BE2C (cell line): ENCODE data around the gene DMRTA2. TPM values are rescaled to one million over a fixed set of nuclear protein-coding genes. Genes with fewer than 3 reads are reported as not detected.

ENCODE experiments used
- DNase-seq: peaks from one replicate; pipeline ENCODE4 v3.0.0-alpha.2; 2020
- H3K27me3 ChIP-seq: fragments of 250-450 bp; sonication (Bioruptor Pico); 2 replicates; pipeline ENCODE4 v1.5.1; 2020; ENCODE audit warnings: mild to moderate bottlenecking
- H3K36me3 ChIP-seq: fragments of 250-450 bp; sonication (Bioruptor Pico); 2 replicates; pipeline ENCODE4 v1.5.1; 2020; ENCODE audit warnings: mild to moderate bottlenecking
- H3K4me1 ChIP-seq: fragments of 250-450 bp; sonication (Bioruptor Pico); 2 replicates; pipeline ENCODE4 v1.5.1; 2020
- H3K4me3 ChIP-seq: 2 replicates; pipeline ENCODE4 v1.5.1; 2011; ENCODE audit warnings: low read depth, low read length
- H3K9me3 ChIP-seq: fragments of 250-450 bp; sonication (Bioruptor Pico); 2 replicates; pipeline ENCODE4 v1.5.1; 2020
- polyA plus RNA-seq: library from polyadenylated mRNA; unstranded; fragments of >200 nt; gene quantifications from one replicate; pipeline ENCODE4 v1.2.1, GENCODE V29; 2012; ENCODE audit warnings: low read depth, missing spikeins; ENCODE audit not compliant: insufficient read length, insufficient read depth
- TF ChIP-seq, protein P1 (sequence below): IDR thresholded peaks from 2 replicates; pipeline ENCODE4 v1.5.1; 2012; ENCODE audit warnings: mild to moderate bottlenecking, low read depth, low read length

The DMRTA2 gene
- not detected for polyA plus RNA-seq

DNA sequence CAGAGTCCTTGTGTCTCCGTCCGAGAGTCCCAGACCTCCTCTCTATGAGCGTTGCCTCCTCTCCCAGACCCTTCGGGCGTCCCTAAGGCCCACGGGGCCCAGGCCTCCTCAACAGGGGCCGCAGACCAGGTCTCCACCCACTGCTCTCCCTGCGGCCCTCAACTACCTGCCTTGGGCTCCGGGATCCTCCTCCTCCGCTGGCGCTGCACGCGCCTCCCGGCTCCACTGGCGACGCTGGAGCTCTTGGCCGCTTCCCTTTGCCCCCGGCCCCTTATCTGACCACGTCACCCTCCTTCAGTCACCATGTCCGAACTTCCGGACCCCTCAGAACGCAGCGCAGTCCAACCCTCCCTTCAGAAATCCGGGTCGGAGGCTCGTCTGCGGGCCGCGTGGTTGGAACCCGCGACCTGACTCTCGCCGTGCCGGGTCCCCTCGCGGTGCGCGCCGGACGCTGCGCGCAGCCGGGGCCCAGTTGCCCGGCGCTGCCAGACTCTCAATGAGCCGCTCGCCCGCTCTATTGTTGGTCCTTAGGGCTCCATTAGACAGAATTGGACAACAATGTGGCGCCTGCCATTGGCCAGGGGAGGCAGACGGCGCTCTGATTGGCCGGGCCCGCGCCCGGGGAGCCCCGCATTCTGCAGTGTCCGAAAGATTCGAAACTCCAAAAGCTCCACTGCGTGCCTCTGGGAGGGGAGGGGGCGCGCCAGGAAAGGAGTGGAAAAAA lies at the start of gene DMRTA2:
Gene DMRTA2, minus strand, starts transcription at position 498 of the 724 bp plus-strand sequence. CDS start 1,907 bp downstream, outside the sequence.
- H3K4me3 ChIP-seq = peak within 1 kb of the TSS; percentile 45
- DNase-seq = peak; percentile 59
- H3K27me3 ChIP-seq = peaks cover 100% of the 10 kb centered on the region
- no peaks in the 10 kb centered on the region for H3K9me3 ChIP-seq
- TF ChIP-seq, protein P1, sequence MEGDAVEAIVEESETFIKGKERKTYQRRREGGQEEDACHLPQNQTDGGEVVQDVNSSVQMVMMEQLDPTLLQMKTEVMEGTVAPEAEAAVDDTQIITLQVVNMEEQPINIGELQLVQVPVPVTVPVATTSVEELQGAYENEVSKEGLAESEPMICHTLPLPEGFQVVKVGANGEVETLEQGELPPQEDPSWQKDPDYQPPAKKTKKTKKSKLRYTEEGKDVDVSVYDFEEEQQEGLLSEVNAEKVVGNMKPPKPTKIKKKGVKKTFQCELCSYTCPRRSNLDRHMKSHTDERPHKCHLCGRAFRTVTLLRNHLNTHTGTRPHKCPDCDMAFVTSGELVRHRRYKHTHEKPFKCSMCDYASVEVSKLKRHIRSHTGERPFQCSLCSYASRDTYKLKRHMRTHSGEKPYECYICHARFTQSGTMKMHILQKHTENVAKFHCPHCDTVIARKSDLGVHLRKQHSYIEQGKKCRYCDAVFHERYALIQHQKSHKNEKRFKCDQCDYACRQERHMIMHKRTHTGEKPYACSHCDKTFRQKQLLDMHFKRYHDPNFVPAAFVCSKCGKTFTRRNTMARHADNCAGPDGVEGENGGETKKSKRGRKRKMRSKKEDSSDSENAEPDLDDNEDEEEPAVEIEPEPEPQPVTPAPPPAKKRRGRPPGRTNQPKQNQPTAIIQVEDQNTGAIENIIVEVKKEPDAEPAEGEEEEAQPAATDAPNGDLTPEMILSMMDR = no peak
- H3K4me1 ChIP-seq = peaks cover 3% of the 10 kb centered on the region; the same call in 1 of the 2 replicates
- H3K36me3 ChIP-seq = no peaks in the 10 kb centered on the region

DNA sequence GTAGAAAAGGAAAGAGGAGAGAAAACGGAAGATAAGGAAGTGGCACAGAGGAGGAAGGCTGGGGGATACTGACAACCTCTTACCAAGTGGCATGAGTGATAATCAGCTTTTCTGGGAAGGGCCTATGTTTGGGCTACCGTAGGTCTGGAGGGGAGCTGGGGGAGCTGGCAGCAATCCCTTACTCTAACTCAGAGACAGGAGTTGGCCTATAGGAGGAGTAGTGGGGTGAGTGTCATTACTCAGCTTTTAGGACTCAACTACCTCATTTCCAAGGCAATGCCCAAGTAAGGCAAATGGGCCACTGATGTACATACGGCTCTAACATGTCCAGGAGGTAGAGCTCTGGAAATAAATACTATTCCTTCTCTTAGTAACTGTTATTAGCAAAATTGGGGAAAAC lies 48.7 kb upstream of the DMRTA2 start:
- Histone ChIP-seq H3K36me3 (no peaks in the 10 kb centered on the region; the same call in 1 of the 2 replicates), H3K9me3 (no peaks in the 10 kb centered on the region), H3K4me3 (no peak overlapping the region), H3K27me3 (no peaks in the 10 kb centered on the region), H3K4me1 (no peaks in the 10 kb centered on the region)
- no peak for DNase-seq
- TF ChIP-seq, protein P1 = no peak

DNA sequence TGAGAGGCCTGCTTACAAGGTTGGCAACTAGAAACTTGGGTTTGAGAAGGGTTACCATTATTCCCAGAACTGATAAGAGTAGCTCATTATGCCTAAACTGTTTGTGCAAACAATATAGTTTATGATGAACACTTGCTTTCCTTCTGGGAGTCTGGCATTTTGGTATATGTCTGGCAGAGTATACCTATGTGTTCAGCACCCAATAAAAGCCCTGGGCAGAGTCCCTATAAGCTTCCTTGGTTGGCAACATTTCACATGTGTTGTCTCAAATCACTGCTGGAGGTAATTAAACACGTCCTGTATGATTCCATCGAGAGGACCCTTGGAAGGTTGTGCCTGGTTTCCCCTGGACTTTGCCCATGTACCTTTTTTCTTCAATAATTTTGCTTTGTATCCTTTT lies 39.7 kb upstream of the DMRTA2 start:
- Histone ChIP-seq H3K4me3 (no peak overlapping the region), H3K4me1 (no peaks in the 10 kb centered on the region), H3K9me3 (no peaks in the 10 kb centered on the region), H3K27me3 (no peaks in the 10 kb centered on the region), H3K36me3 (no peaks in the 10 kb centered on the region; the same call in 1 of the 2 replicates)
- TF ChIP-seq, protein P1 = no peak
- DNase-seq = no peak

DNA sequence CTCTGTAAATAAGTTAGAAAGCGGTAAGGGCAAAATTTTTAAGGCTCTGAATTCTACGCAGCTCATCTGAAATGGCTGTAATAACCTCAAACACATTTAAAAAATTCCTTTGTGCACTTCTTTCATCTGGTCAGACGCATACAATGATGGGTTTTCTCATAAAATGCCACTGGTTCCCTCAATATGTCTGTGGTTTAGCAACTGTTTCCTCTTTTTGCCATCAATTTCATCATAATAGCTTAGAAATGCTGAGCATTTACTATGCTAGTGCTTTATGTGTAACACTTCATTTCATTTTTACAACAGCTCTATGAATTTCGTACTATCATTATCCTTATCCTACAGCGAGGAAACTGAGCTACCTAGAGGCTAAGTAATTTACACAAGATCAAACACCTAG lies 35.3 kb upstream of the DMRTA2 start:
- TF ChIP-seq, protein P1 = no peak
- Histone ChIP-seq H3K27me3 (no peaks in the 10 kb centered on the region), H3K4me1 (no peaks in the 10 kb centered on the region), H3K36me3 (no peaks in the 10 kb centered on the region), H3K9me3 (no peaks in the 10 kb centered on the region), H3K4me3 (no peak overlapping the region)
- no peak for DNase-seq

DNA sequence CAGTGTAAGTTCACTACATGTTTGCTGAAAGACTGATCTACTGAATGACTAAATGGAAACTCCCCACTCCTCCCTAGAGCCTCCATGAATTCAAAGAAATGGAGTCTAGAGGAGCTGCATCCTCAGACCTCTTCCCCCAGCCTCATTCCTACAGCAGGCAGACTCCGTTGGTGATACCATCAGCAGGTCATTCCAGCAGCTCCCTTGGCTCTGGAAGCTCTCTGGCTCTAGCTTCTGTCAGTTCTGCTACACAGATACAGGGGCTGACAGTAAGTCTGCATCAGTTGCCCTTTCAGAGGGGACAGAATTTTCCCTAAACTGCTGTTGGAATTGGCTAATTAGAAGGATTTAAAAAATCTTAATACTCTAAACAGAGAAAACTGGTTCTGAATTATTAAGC lies 31.7 kb upstream of the DMRTA2 start:
- Histone ChIP-seq H3K27me3 (no peaks in the 10 kb centered on the region), H3K4me1 (no peaks in the 10 kb centered on the region), H3K9me3 (no peaks in the 10 kb centered on the region), H3K36me3 (no peaks in the 10 kb centered on the region), H3K4me3 (no peak overlapping the region)
- DNase-seq = peak; percentile 25
- TF ChIP-seq, protein P1 = no peak

DNA sequence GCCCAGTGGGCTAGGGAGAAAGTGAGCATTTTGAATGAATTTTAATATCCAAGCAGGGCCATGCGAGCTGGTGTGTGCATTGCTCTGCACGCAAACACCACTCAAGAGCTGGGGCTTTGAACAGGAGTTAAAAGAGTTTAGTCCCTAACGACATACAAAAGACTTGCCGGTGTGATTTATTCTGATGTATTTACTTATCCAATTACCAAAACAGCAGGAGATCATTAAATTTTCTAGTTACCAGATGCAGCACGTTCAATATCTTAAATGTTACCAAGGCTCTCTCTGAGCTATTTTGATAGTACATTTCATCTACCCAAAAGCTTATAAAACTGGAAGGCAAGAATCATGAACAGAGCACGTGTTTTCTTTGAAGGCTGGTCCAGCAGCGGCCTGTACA lies 30.0 kb upstream of the DMRTA2 start:
- no peaks in the 10 kb centered on the region for H3K27me3 ChIP-seq
- no peak for DNase-seq
- no peaks in the 10 kb centered on the region for H3K9me3 ChIP-seq
- no peak overlapping the region for H3K4me3 ChIP-seq
- no peaks in the 10 kb centered on the region for H3K4me1 ChIP-seq
- TF ChIP-seq, protein P1 = no peak
- no peaks in the 10 kb centered on the region for H3K36me3 ChIP-seq
